K562 (cell line): ENCODE data around the gene GNB5. TPM values are rescaled to one million over a fixed set of nuclear protein-coding genes. Genes with fewer than 3 reads are reported as not detected.

Experiments used
- ATAC-seq: fragments of 200-7000 bp; cut with Tn5 transposase; 3 replicates; pipeline ENCODE4 v1.9.1; 2020; ENCODE audit warnings: moderate library complexity
- BruUV-seq: library from RNA; stranded (reverse); fragments of 400-500 nt; replicated peaks from 2 replicates; lab custom pipeline; 2021; lab: Mats Ljungman, UMichigan
- CTCF ChIA-PET: fragments of 300-600 bp; formaldehyde crosslinking; extraction: SDS; loops from one replicate; lab custom pipeline; 2021; ENCODE audit warnings: low intra/inter-chr PET ratio; lab: Yijun Ruan, JAX
- POLR2A ChIA-PET: fragments of 300-600, 350-650 bp; sonication (Branson Sonifier 250); formaldehyde crosslinking; extraction: SDS; loops from one replicate; lab custom pipeline; 2021; ENCODE audit warnings: antibody characterized with exemption, inconsistent platforms; lab: Yijun Ruan, JAX
- DNase-seq, 4 experiments: peaks; one replicate each; pipeline versions ENCODE4 v3.0.0 to v3.0.0-alpha.2; 2011 to 2018; ENCODE audit warnings: low spot score in 3 of 4, mixed read lengths in 3 of 4; ENCODE audit errors: extremely low read depth in 1 of 4
- FAIRE-seq: peaks from 2 replicates; lab custom pipeline; 2011; peaks lifted over from hg19 to GRCh38; lab: Jason Lieb, UNC
- H2AFZ ChIP-seq: 2 replicates; pipeline ENCODE4 v1.6.0; 2011; ENCODE audit warnings: low read depth, low read length, control low read depth, inconsistent platforms
- H3K27ac ChIP-seq: fragments of 200-600 bp; 3 replicates; pipeline ENCODE4 v1.8.0; 2011; ENCODE audit warnings: low read depth, mild to moderate bottlenecking, control low read depth, inconsistent platforms, low read length, moderate library complexity, mixed read lengths; ENCODE audit errors: extremely low read depth
- H3K27me3 ChIP-seq, 2 experiments: fragments of 300-600 bp in 1 of 2; 2 replicates in 1 of 2; 3 replicates in 1 of 2; pipeline versions ENCODE4 v1.6.0 to v1.8.0; 2011; ENCODE audit warnings: inconsistent platforms in 2 of 2, low read length in 2 of 2, mild to moderate bottlenecking in 1 of 2, mixed read lengths in 1 of 2, moderate library complexity in 1 of 2; ENCODE audit not compliant: control insufficient read depth in 2 of 2, insufficient read depth in 2 of 2
- H3K36me3 ChIP-seq: fragments of 300-600 bp; 3 replicates; pipeline ENCODE4 v1.8.0; 2011; ENCODE audit warnings: mild to moderate bottlenecking, low read length, inconsistent platforms; ENCODE audit not compliant: control insufficient read depth, insufficient read depth
- H3K4me1 ChIP-seq, 2 experiments: fragments of 200-600 bp in 1 of 2; replicated peaks in 1 of 2; 2 replicates in 1 of 2; 3 replicates in 1 of 2; pipeline versions ENCODE4 v1.5.1 to v1.8.0; 2011; ENCODE audit warnings: inconsistent platforms in 2 of 2, low read length in 2 of 2, mild to moderate bottlenecking in 1 of 2, mixed read lengths in 1 of 2, moderate library complexity in 1 of 2; ENCODE audit not compliant: control insufficient read depth in 2 of 2, insufficient read depth in 2 of 2
- H3K4me2 ChIP-seq: 2 replicates; pipeline ENCODE4 v1.6.1; 2011; ENCODE audit warnings: low read length, control low read depth, inconsistent platforms, mixed read lengths; ENCODE audit not compliant: insufficient read depth
- H3K4me3 ChIP-seq: fragments of 200-600 bp; sonication (generic), shearing (Covaris generic); 2 replicates; pipeline ENCODE4 v1.5.1; 2016; ENCODE audit warnings: control low read depth, inconsistent platforms
- H3K79me2 ChIP-seq: fragments of 200-600 bp; 3 replicates; pipeline ENCODE4 v1.8.0; 2011; ENCODE audit warnings: low read length, inconsistent platforms; ENCODE audit not compliant: control insufficient read depth, insufficient read depth
- H3K9ac ChIP-seq, 2 experiments: 2 replicates each; pipeline versions ENCODE4 v1.6.0 to v1.6.1; 2011; ENCODE audit warnings: low read depth in 2 of 2, low read length in 2 of 2, control low read depth in 1 of 2, inconsistent platforms in 1 of 2, mild to moderate bottlenecking in 1 of 2, mixed read lengths in 1 of 2; ENCODE audit not compliant: insufficient read depth in 1 of 2
- H3K9me1 ChIP-seq: one replicate; pipeline ENCODE4 v1.6.0; 2011; ENCODE audit warnings: inconsistent platforms, mild to moderate bottlenecking, low read length, moderate library complexity; ENCODE audit not compliant: control insufficient read depth, insufficient read depth
- H3K9me3 ChIP-seq: replicated peaks from 2 replicates; pipeline ENCODE4 v1.5.1; 2011; ENCODE audit warnings: low read depth, low read length, inconsistent platforms; ENCODE audit not compliant: control insufficient read depth, insufficient read depth
- H4K20me1 ChIP-seq: replicated peaks from 2 replicates; pipeline ENCODE4 v1.6.1; 2011; ENCODE audit warnings: low read length, inconsistent platforms, mixed read lengths; ENCODE audit not compliant: control insufficient read depth, insufficient read depth
- ETV1 ChIP-seq: fragments of 450-650 bp; conservative IDR thresholded peaks from 2 replicates; pipeline ENCODE4 v1.6.1; 2016; ENCODE audit warnings: missing genetic modification characterization, control low read depth, low read depth, missing compliant biosample characterization
- HDGF ChIP-seq: fragments of 450-650 bp; IDR thresholded peaks from 2 replicates; pipeline ENCODE4 v1.6.1; 2016
- NBN ChIP-seq: fragments of 450-650 bp; IDR thresholded peaks from 2 replicates; pipeline ENCODE4 v1.6.1; 2016; ENCODE audit warnings: low read depth, mild to moderate bottlenecking
- OTX1 ChIP-seq: fragments of 450-650 bp; formaldehyde crosslinking; IDR thresholded peaks from 2 replicates; pipeline ENCODE4 v1.4.0; 2022; ENCODE audit warnings: mild to moderate bottlenecking
- SIRT6 ChIP-seq: IDR thresholded peaks from one replicate; pipeline ENCODE4 v1.6.1; 2012; ENCODE audit warnings: low read depth, mild to moderate bottlenecking, control low read depth, inconsistent platforms, low read length, moderate library complexity
- SRSF9 ChIP-seq: fragments of 200-400 bp; formaldehyde crosslinking; IDR thresholded peaks from 2 replicates; pipeline ENCODE4 v1.6.1; 2017; ENCODE audit warnings: low read depth, low read length, borderline replicate concordance
- TFAM ChIP-seq: fragments of 250-450 bp; sonication (Bioruptor Pico); conservative IDR thresholded peaks from 2 replicates; pipeline ENCODE4 v1.5.0; 2021; ENCODE audit warnings: mild to moderate bottlenecking, moderate library complexity
- U2AF1 ChIP-seq: fragments of 200-400 bp; formaldehyde crosslinking; optimal IDR thresholded peaks from 2 replicates; pipeline ENCODE3; 2017; ENCODE audit warnings: mild to moderate bottlenecking, low read depth, low read length, moderate library complexity
- WGBS: fragments of 100-300 bp; shearing (Covaris generic); methylation state at CpG from one replicate; pipeline ENCODE4 v1.1.6; 2016; ENCODE audit warnings: low coverage, mixed read lengths; ENCODE audit not compliant: insufficient coverage; ENCODE audit errors: missing lambda C conversion rate; 5-methylcytosine and 5-hydroxymethylcytosine counted together
- in situ Hi-C: fragments of 300-500 bp; cut with MboI; formaldehyde crosslinking; loops from 4 replicates; pipeline ENCODE4 v1.15.0; 2018; ENCODE audit warnings: inconsistent platforms, mixed read lengths
- intact Hi-C: fragments of 100-400 bp; cut with micrococcal nuclease; formaldehyde crosslinking; loops from 2 replicates; pipeline ENCODE4 v1.14.2; 2022
- polyA plus RNA-seq, 8 experiments: library from polyadenylated mRNA; depleted of rRNA in 4 of 8; stranded (reverse) in 5 of 8; unstranded in 3 of 8; fragments of >200 nt; fragmentation: Nextera tagmentation in 2 of 8; fragmentation: Illumina TruSeq in 1 of 8; extraction: Ambion mirVana in 2 of 8; extraction: Trizol in 1 of 8; gene quantifications; 2 replicates each; pipeline versions ENCODE4 v1.2.1 to v1.2.3, GENCODE V29; 2011 to 2014; ENCODE audit warnings: inconsistent platforms in 1 of 8, missing spikeins in 1 of 8
- total RNA-seq, 7 experiments: library from RNA; depleted of rRNA in 6 of 7; stranded (reverse); fragments of >200 nt in 6 of 7; fragmentation: Illumina TruSeq in 2 of 7; extraction: Trizol in 2 of 7; gene quantifications; 2 replicates each; pipeline versions ENCODE4 v1.2.1 to v1.2.3, GENCODE V29; 2011 to 2021; ENCODE audit warnings: low replicate concordance in 1 of 7
- TF ChIP-seq, protein P1 (sequence below): sonication (generic); formaldehyde crosslinking; IDR thresholded peaks from 2 replicates; pipeline ENCODE4 v1.9.0; 2022; ENCODE audit warnings: mild to moderate bottlenecking, missing genetic modification reagents

Gene GNB5
- total and polyA plus RNA-seq, 9 of the 15 experiments (the other 6 are each of a cell fraction or from before 2014, with no cell fraction given), result 0.11 to 2.1 (median 0.77) TPM

DNA sequence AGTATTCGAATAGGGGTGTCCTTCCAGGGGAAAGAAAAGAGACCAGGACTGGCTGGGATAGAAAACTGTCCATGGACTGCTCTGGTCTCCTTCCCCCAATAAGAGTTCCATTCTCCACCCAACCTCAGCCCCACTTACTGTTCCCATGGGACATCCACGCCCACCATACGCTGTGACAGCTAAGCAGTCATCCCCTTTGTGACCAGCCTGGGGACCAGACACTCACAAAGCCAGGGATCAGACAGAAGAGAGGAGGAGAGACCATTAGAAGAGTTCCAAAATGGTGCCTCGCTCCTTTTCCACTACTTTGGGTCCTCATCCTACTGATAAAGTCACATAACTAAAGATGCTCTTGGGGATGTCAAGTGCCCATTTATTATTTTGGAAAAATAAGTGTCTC, 27.6 kb upstream of the GNB5 start:
- no peak for FAIRE-seq
- Histone ChIP-seq H3K4me2 (no peak overlapping the region), H2AFZ (no peak overlapping the region), H3K9ac (no peak overlapping the region), H3K79me2 (no peaks in the 10 kb centered on the region), H3K36me3 (no peaks in the 10 kb centered on the region), H3K4me3 (no peak overlapping the region), H3K27ac (no peak overlapping the region), H3K9me1 (no peaks in the 10 kb centered on the region), H3K27me3 (peaks cover 15 to 19% of the 10 kb centered on the region in 2 experiments), H4K20me1 (no peaks in the 10 kb centered on the region), H3K9me3 (no peaks in the 10 kb centered on the region), H3K4me1 (peaks cover 0 to 2% of the 10 kb centered on the region in 2 experiments; a peak in 1 of 5 replicates)
- CTCF ChIA-PET, result no interaction called here
- in situ Hi-C loops (no loop called here), intact Hi-C loops (no loop called here)
- WGBS, result 7% methylated on average over 3 of the region's 4 CpGs
- no peak for TF ChIP-seq U2AF1
- TF ChIP-seq, protein P1, sequence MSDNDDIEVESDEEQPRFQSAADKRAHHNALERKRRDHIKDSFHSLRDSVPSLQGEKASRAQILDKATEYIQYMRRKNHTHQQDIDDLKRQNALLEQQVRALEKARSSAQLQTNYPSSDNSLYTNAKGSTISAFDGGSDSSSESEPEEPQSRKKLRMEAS, result no peak
- TF ChIP-seq TFAM (CRISPR knock-in tag), result no peak
- TF ChIP-seq OTX1 (CRISPR knock-in tag), result no peak
- no peak for TF ChIP-seq SIRT6
- no peak for TF ChIP-seq HDGF
- no peak for TF ChIP-seq NBN
- no peak for TF ChIP-seq ETV1 (tag)
- no peak for TF ChIP-seq SRSF9
- no peak for ATAC-seq
- no TSS peak for BruUV-seq
- POLR2A ChIA-PET, result no interaction called here
- no peak for DNase-seq
